ENCODE results near the gene ISL1.

ISL1 gene

DNA sequence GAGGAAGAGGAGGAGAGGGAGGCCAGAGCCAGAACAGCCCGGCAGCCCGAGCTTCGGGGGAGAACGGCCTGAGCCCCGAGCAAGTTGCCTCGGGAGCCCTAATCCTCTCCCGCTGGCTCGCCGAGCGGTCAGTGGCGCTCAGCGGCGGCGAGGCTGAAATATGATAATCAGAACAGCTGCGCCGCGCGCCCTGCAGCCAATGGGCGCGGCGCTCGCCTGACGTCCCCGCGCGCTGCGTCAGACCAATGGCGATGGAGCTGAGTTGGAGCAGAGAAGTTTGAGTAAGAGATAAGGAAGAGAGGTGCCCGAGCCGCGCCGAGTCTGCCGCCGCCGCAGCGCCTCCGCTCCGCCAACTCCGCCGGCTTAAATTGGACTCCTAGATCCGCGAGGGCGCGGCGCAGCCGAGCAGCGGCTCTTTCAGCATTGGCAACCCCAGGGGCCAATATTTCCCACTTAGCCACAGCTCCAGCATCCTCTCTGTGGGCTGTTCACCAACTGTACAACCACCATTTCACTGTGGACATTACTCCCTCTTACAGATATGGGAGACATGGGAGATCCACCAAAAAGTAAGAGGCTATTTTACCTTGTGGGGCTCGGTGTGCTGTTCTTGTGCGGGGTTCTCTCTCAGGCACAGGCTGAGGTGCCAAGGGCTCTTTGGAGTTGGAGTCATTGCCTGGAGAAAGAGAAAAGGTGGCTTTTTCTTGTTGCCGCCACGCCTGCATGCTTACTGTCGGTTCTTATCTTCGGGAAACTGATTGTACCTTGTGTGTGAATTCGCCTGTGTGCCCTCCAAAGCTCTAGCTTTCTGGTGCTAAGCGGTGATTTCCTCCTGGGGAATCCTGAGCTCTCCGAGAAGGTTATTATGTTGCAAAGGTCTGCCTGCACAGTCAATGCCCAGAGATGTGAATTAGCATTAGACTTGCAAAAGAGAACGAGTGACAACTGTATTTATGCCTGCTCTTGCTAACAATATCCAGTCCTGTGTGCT is at the start of gene ISL1:
Gene ISL1, plus strand, starts transcription at position 318 of the 991 bp plus-strand sequence. Its CDS starts 224 bp downstream, at position 542.
- DNase-seq: peak; percentile 90

GRCh38 chr5:51336878-51337277 is 46.4 kb upstream of the ISL1 start:
- DNase-seq: no peak

DNA sequence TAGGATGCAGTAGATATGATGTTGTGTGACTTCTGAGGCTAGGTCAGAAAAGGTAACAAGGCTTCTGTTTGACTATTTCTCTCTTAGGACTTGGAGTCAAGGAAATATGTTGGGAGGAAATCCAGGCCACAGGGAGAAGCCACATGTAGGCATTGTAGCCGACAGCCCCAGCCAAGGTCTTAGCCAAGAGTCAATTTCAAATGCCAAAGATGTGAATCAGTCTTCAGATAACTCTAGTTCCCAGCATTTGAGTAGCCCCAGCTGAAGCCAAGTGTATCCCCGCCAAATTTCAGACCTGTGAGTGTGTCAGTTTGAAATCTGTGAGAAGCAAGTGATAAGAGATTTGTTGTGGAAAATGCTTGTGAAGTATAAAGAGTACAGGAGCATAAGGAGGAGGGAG is 38.1 kb upstream of the ISL1 start:
- DNase-seq: no peak

DNA sequence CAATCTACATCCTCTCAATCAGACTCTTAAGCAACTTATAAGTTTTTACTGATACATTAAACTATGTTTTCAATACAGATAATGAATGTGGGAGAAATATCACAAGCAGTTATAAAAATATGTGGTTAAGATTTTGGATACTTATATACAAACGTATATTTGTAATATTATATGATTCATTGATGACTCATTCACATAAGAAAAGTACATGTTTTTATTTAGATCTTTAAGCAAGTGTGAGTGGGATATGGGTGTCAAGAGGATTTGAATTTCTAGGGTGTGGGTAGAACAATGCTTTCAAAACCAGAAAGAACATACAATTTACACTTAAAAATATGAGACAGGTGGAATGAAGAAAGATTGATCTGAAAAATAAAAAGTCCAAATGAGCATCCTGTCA is 36.1 kb upstream of the ISL1 start:
- DNase-seq: no peak

GRCh38 chr5:51347704-51348103 is 35.5 kb upstream of the ISL1 start:
- DNase-seq: no peak

DNA sequence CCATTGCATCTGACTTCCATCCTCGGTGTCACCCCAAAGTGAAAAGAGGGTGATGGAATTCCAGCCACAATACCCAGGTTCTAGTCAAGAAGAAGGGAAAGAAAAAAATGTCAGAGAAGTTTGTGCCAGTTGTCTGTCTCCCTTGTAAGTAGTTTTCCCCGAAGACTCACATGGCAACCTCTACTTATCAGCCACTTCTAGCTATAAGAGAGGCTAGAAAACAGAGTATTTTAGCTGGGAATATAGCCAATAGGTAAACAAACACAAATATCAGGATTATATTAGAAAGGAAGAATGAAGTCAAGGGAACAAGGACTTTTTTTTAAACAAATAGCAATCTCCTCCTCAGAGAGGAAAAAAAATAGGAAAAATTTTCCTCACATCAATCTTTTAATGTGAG is 12.2 kb upstream of the ISL1 start:
- no peak for DNase-seq

DNA sequence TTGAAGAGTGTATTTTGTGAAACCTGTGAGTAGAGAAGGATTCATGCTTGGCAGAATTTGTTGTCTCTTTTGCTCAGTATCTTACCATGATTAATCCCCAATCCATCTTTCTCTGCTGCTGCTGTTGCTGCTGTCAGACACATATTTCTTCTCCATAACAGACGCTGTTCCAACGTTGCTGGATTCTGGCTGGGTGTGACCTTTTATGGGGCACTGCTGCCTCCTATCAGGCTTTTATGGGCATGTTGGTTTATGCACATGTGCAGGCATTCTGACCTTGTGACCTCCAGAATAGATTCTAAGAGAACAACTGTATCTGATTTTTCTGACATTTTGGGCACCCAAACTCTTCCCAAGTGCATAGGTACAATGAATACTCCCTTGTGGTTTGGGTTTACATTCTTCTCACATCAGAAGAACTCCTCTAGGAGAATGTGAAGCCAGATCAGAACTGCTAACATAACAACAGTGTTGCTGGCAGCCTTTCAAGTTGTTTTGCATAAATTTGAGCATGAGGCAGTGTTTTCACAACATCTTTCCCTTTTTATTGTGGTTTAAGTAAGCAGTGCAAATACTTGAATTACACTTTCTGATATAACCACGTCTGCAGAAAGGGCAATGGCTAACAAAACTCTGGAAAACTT is 9.2 kb upstream of the ISL1 start:
- no peak for DNase-seq

DNA sequence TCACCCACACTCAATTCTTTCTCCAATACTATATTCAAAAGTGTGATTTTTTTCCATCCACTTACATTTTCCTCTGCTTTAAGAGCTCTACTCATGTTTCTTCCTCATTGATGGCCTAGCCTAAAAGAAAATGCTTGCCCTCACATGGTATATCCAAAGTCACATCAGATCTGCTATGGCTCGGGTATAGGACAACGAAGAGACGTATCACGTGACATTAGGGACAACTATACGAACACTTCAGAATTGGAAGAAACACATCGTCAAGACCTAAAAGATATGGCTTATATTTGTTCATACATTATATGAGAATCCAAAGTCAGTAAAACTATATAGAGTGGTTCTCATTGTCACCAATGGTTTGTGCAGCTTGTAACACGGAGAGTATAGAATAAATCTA is 8.2 kb upstream of the ISL1 start:
- DNase-seq: no peak

DNA sequence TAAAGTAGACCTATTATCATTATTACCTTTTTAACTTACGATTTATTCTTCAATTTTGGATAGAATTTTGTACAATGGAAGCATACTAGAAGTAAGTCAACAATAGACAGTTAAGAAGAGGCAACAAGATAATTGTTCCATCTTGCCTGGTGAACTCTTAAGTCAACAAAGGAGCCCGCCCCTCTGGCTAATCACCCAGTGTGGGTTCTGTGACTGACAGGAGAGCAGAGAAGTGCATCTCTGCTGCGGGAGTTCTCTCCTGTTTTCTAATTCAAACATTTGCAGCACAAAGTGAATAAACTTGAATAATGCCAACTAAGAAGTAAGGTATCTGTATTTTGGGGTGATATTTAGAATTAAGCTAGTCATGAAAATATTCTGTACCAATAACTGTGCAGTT is 6.7 kb upstream of the ISL1 start:
- DNase-seq: no peak

- DNase-seq: no peak
Measured at GRCh38 chr5:51377151-51378060, 5.8 kb upstream of the ISL1 start.

DNA sequence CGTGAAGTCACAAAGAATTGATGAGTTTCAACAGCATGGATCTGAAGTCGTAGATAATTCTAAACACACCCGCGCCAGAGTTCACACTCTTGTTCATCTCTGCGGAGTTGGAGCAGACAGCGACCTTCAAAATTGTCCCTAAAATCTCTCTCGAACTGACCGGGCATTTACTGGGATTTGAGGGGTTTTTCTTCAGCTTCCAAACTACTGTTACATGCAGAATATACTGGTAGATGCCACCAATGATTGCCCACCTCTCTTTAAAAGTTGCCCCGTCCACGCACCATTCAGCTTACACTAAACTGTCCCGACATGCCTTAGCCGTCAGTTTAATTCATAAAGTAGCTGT is 5.2 kb upstream of the ISL1 start:
- no peak for DNase-seq

GRCh38 chr5:51378448-51379330 is 4.6 kb upstream of the ISL1 start:
- no peak for DNase-seq

GRCh38 chr5:51379331-51379700 is 3.9 kb upstream of the ISL1 start:
- no peak for DNase-seq

- DNase-seq: no peak
Measured at GRCh38 chr5:51380603-51381207, 2.5 kb upstream of the ISL1 start.

GRCh38 chr5:51381761-51382474 is 1.3 kb upstream of the ISL1 start:
- DNase-seq: no peak

GRCh38 chr5:51382521-51383130 is 622 bp upstream of the ISL1 start:
- peak; percentile 37 for DNase-seq

DNA sequence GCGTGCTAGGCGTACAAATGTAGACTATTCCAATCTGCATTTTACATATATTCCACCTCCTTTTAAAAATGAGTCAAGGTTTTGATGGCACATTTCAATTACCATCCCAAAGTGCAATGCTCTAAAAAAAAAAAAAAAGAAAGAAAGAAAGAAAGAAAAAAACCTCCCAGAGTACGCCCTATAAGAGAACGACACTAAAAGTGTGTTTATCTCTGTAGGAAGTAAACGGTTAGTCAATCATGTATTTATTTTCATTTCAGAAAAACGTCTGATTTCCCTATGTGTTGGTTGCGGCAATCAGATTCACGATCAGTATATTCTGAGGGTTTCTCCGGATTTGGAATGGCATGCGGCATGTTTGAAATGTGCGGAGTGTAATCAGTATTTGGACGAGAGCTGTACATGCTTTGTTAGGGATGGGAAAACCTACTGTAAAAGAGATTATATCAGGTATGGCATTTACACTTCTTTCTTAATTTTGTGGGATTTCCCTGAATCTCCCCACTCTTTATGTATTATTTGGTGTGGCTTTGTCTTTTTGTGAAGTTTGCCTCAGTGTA is 1.1 kb downstream of the ISL1 start:
- DNase-seq: no peak

DNA sequence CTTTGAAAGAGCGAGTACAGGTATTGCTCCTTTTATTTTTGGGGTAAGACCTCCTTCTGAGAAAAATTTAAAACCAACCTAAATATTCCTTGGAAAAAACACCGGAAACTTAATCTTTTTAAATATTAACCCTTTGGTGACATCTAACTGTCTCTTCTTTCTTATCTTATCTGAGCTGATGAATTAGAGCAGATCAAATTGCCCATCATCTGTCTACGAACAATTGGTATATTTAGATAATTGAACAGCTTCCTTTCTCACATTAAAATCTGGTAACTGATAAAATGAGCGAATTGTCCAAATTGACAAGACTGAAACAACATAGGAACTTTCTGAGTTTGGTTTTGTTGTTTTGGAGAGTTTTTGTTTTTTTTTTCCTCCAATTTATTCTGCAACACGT is 2.0 kb downstream of the ISL1 start:
- no peak for DNase-seq

- DNase-seq: no peak
Measured at GRCh38 chr5:51386916-51387883, 4.0 kb downstream of the ISL1 start.
